Muscle of arm (tissue), 12 donors: ENCODE results near the gene REEP1. TPM values are rescaled to one million over a fixed set of nuclear protein-coding genes. Genes with fewer than 3 reads are reported as not detected.

Experiments
- DNase-seq: peaks from one replicate; pipeline ENCODE4 v3.0.0-alpha.2; 2013
- polyA plus RNA-seq, 12 donors: library from polyadenylated mRNA; unstranded; fragments of 120-200 nt; gene quantifications; one replicate each; pipeline ENCODE4 v1.2.1, GENCODE V29; 2013; ENCODE audit not compliant: insufficient read length in 12 of 12

Gene REEP1
- polyA plus RNA-seq, 12 donors, result 35.8 to 183 (median 70.7) TPM

GRCh38 chr2:86308356-86308755 is 29.1 kb downstream of the REEP1 start:
- DNase-seq, result no peak

GRCh38 chr2:86307431-86307830 is 30.0 kb downstream of the REEP1 start:
- DNase-seq, result no peak

GRCh38 chr2:86305915-86306254 is 31.5 kb downstream of the REEP1 start:
- no peak for DNase-seq

- DNase-seq, result no peak
Measured at GRCh38 chr2:86305195-86305914, 32.1 kb downstream of the REEP1 start.

- DNase-seq, result no peak
Measured at GRCh38 chr2:86304416-86304815, 33.0 kb downstream of the REEP1 start.

- no peak for DNase-seq
Measured at GRCh38 chr2:86302320-86302719, 35.1 kb downstream of the REEP1 start.

GRCh38 chr2:86301711-86302202 is 35.7 kb downstream of the REEP1 start:
- DNase-seq, result no peak

GRCh38 chr2:86301009-86301408 is 36.4 kb downstream of the REEP1 start:
- DNase-seq, result no peak

GRCh38 chr2:86300496-86300895 is 36.9 kb downstream of the REEP1 start:
- DNase-seq, result no peak

GRCh38 chr2:86298411-86299390 is 38.7 kb downstream of the REEP1 start:
- no peak for DNase-seq

GRCh38 chr2:86297382-86298147 is 39.9 kb downstream of the REEP1 start:
- DNase-seq, result no peak

- no peak for DNase-seq
Measured at GRCh38 chr2:86296947-86297346, 40.5 kb downstream of the REEP1 start.

GRCh38 chr2:86295066-86295465 is 42.4 kb downstream of the REEP1 start:
- DNase-seq, result no peak

- no peak for DNase-seq
Measured at GRCh38 chr2:86293612-86294011, 43.8 kb downstream of the REEP1 start.

- no peak for DNase-seq
Measured at GRCh38 chr2:86292571-86293515, 44.6 kb downstream of the REEP1 start.

- no peak for DNase-seq
Measured at GRCh38 chr2:86291328-86291662, 46.1 kb downstream of the REEP1 start.

GRCh38 chr2:86290596-86291327 is 46.7 kb downstream of the REEP1 start:
- no peak for DNase-seq

GRCh38 chr2:86286516-86286915 is 50.9 kb downstream of the REEP1 start:
- no peak for DNase-seq

- no peak for DNase-seq
Measured at GRCh38 chr2:86285981-86286380, 51.4 kb downstream of the REEP1 start.

- DNase-seq, result no peak
Measured at GRCh38 chr2:86285571-86285970, 51.9 kb downstream of the REEP1 start.
